Heart left ventricle (tissue), 13 donors: ENCODE results near the gene PDE6A.

Experiments used
- POLR2A ChIP-seq, 2 donors: fragments of 450-650 bp; IDR thresholded peaks; one replicate each; pipeline ENCODE4 v1.6.1; 2017; ENCODE audit warnings: antibody characterized with exemption in 2 of 2, mild to moderate bottlenecking in 2 of 2, moderate library complexity in 2 of 2
- TF ChIP-seq, protein P1 (sequence below), 12 donors: fragments of 200-600 bp; sonication (generic) in 4 of 12; IDR thresholded peaks; one replicate each; pipeline versions ENCODE4 v1.5.0 to v1.8.0; 2018 to 2022; ENCODE audit warnings: antibody characterized with exemption in 12 of 12, mild to moderate bottlenecking in 5 of 12
- donor health status: ischemic (EF 13 %, LVEDD 7.1; RV severe dilation, severe dysfunction).
- donor health status: DM: no; HTN: yes; CAD: no.
- donor health status: DM: no; HTN: no; CAD: no.
- donor health status: ischemic (EF 25% LVEDD 6.9; RV normal size, moderate dysfunction).
- donor health status: ischemic (EF 25% LVEDD 5.7; RV mildly dilated, moderate dysfunction).
- donor health status: ischemic (EF 35%, LVEDD 5.7; RV mildly dilated, moderate dysfunction).
- donor health status: nonischemic (EF 11% LVEDD 7.7; RV severe dilation, severe dysfunction).
- donor health status: DM: yes; HTN: yes; CAD: no.
- donor health status: PGD.
- donor health status: ischemic (EF 29% LVEDD 5.4; RV normal size, mild dysfunction).
- donor health status: nonischemic (EF 23%, LVEDD 6.1; RV moderate dilation, normal function).

DNA sequence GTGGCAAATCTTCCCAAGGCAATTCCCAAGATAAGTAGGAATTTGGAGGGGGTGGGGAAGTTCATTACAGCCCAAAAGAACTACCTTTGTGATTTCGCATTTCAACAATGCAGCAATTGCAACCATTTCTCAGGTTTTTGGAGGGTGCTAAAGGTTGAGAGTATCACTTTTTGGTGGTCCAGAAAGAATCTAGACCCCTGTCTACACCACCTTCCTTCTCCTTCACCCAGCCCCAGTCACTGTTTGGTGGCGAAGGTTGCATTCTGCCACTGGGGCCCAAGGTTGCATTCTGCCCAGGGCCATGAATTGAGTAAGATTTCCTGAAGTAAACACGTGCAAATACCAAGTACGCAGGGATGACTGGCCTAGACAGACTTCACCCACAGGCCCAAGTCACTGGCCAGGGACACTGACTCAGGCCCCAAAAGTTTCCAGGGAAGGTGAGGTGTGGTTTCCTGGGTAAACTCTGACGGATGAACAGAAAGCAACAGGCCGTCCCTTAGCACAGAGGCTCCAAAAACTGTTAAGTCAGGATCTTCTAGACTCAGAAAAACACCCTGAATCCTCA lies 5.7 kb downstream of the PDE6A start:
- TF ChIP-seq, protein P1, sequence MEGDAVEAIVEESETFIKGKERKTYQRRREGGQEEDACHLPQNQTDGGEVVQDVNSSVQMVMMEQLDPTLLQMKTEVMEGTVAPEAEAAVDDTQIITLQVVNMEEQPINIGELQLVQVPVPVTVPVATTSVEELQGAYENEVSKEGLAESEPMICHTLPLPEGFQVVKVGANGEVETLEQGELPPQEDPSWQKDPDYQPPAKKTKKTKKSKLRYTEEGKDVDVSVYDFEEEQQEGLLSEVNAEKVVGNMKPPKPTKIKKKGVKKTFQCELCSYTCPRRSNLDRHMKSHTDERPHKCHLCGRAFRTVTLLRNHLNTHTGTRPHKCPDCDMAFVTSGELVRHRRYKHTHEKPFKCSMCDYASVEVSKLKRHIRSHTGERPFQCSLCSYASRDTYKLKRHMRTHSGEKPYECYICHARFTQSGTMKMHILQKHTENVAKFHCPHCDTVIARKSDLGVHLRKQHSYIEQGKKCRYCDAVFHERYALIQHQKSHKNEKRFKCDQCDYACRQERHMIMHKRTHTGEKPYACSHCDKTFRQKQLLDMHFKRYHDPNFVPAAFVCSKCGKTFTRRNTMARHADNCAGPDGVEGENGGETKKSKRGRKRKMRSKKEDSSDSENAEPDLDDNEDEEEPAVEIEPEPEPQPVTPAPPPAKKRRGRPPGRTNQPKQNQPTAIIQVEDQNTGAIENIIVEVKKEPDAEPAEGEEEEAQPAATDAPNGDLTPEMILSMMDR (IDR thresholded peaks at IDR 0.05), result no peak
- no peak for TF ChIP-seq POLR2A (IDR thresholded peaks at IDR 0.05)
